Measurements from ENCODE around the gene CLEC4G. TPM values are rescaled to one million over a fixed set of nuclear protein-coding genes. Genes with fewer than 3 reads are reported as not detected.

CLEC4G gene
- polyA plus RNA-seq, 4 donors = 0.31 TPM; not detected in 3

DNA sequence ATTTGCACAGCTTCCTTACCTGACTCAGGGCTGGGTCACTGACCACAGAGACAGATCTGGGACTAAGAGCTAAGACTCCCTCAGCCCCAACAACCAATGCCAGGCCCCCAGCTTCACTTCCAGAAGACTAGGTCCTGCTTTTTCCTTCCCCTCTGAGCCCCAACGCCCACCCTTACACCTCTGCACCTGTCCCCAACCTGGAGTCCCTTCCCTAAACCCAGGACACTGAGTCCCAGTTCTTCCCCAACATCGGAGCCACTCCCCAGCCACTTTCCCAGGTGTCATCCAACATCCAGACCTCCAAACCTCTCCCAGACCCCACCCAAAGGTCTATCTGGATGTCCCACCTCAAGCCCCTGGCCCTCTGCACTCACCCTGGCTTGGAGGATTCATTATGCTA, 32.9 kb downstream of the CLEC4G start:
- DNase-seq (ENCODE audit: low read depth in 4 of 4, low spot score in 3 of 4) = no peak

DNA sequence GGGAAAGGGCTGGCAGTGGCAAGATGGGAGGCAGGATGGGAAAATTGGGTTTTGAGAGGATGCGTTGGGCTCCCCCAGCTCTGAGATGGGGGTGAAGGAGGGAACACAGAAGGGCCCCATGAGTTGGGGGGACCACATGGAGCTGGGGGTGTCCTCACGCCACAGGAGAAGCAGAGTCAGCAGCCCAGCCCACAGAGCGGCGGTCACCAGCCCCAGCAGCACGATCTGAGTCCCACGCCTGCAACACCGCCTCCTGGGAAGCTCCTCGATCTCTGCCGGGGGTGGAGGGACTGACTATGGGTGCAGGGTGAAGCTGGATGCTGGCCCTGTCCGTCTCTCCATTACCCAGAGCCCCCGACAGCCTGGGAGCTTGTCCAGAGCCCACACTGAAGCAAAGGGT, 33.3 kb downstream of the CLEC4G start:
- DNase-seq (ENCODE audit: low read depth in 4 of 4, low spot score in 3 of 4) = no peak

DNA sequence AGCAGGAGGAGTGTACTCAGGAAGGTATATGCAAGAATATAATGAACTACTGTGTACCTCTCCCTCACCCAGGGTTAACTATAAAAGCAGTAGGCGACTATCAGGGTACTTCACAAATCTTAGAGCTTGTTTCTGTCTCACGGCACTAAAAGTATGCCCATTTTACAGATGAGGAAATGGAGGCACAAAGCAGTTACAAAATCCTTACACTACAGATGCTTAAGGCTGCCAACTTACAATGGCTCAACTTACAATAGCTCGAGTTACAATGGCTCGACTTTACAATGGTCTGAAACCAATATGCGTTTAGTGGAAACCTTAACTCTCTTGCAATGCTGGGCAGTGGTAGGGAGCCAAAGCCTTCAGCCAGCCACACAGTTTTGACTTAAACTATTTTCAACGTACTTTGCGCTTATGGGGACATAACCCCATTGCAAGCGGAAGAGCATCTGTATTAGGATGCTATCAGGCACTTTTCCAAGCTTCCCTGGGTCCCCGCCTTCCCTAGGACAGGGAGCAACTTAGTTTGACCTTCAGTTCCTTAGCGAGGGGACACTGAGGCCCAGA, 34.1 kb downstream of the CLEC4G start:
- no peak for DNase-seq (ENCODE audit: low read depth in 4 of 4, low spot score in 3 of 4)

DNA sequence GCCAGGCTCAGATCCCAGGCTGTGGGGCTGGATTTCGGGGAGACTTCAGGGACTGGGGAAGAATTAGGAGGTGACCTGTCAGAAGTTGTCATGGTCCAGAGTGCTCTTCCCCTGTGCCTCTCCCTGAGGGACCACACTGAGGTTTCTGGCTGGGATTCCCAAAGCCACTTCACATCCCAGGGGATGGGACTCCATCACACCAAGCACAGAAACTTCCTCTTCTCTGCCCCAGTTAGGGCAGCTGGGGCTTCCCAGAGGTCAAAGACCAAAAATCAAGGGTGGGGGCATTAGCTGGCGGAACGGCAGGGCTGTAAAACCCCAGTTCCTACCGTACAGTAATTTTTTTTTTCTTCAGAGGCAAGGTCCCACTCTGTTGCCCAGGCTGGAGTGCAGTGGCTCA, 37.4 kb downstream of the CLEC4G start:
- no peak for DNase-seq (ENCODE audit: low read depth in 4 of 4, low spot score in 3 of 4)

DNA sequence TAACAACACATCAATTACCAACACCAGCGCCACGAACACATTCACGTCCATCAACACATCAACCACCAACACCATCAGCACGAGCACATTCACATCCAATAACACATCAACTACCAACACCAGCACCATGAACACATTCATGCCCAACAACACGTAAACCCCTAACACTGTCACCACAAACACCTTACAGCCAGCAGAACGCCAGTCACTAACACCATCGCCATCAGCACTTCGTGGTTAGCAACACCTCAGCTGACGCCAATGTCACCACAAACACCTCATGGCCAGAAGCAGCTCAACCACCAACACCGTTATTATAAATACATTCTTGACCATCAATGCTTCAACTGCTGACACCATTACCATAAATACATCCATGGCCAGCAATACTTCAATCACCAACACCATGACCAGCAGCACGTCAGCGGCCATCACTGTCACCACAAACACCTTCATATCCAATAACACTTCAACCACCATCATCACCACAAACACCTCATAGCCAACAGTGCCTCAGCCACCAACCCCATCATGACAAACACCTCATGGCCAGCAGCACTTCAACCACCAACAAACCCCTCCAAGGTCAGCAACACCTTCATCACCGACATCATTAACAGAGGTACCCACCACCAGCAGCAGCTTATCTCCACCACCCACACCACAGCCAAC, 39.4 kb downstream of the CLEC4G start:
- DNase-seq (ENCODE audit: low read depth in 4 of 4, low spot score in 3 of 4) = no peak

DNA sequence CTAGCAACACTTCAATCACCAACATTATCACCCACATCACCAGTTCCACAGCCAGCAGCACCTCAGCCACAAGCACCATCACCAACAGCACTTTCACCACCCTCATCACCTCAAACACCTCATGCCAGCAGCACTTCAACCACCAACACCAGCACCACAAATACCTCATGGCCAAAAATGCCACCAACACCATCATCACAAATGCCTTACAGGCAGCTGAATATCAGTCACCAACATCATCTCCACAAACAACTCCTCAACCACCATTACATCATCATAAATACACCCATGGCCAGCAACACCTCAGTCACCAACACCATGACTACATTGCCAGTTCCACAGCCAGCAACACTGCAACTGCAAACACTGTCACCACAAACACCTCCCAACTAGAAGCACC, 40.4 kb downstream of the CLEC4G start:
- DNase-seq (ENCODE audit: low read depth in 4 of 4, low spot score in 3 of 4) = no peak

DNA sequence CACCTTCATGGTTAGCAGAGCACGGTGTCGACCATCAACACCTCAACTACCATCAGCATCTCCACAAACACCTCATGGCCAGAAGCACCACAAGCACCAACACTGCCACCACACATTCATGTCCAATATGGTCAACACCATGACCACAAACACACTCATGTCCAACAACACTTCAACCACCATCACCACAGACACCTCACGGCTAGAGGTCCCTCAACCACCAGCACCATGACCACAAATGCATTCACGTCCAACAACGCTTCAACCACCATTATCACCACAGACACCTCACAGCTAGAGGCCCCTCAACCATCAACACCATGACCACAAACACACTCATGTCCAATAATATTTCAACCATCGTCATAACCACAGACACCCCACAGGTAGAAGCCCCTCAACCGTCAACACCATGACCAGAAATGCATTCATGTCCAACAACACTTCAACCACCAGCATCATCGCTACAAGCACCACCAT, 41.1 kb downstream of the CLEC4G start:
- no peak for DNase-seq (ENCODE audit: low read depth in 4 of 4, low spot score in 3 of 4)

DNA sequence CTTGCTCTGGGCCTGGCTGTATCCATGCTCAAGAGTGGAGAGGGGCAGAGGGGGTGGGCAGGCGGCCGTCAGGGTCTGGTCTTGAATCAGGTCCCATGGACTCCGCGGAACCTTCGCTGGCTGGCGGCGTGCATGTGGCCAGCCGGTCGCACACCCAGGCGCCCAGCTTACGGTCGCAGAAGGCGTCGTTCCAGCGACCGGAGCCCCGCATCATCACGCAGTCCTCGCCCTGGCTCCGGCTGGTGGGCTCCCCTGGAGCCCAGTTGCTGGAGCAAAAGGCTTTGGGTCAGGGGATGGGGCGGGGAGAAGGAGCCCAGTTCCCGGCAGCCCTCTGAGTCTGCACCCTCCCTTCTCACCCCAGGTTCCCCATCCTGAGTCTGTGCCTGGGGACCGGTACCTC, 42.7 kb downstream of the CLEC4G start:
- DNase-seq (ENCODE audit: low read depth in 4 of 4, low spot score in 3 of 4) = no peak

DNA sequence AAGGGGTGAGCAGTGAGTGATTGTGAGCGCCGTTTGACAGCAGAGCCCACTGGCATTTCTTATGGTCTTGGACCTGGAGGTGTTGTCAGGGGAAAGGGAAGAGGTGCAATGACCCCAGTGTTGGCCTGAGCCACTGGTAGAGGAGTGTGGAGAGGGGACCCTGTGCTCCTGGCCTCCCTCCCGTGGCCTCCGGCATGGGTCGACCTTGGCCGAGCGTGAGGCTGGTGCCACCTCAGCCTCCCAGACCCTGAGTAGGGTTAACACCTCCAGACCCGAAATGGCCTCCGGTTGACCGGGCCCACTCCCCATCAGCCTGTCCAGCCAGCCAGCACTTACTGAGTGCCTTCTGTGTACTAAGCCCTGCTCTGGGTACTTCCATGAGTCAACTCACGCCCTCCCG, 44.7 kb downstream of the CLEC4G start:
- DNase-seq (ENCODE audit: low read depth in 4 of 4, low spot score in 3 of 4) = no peak

DNA sequence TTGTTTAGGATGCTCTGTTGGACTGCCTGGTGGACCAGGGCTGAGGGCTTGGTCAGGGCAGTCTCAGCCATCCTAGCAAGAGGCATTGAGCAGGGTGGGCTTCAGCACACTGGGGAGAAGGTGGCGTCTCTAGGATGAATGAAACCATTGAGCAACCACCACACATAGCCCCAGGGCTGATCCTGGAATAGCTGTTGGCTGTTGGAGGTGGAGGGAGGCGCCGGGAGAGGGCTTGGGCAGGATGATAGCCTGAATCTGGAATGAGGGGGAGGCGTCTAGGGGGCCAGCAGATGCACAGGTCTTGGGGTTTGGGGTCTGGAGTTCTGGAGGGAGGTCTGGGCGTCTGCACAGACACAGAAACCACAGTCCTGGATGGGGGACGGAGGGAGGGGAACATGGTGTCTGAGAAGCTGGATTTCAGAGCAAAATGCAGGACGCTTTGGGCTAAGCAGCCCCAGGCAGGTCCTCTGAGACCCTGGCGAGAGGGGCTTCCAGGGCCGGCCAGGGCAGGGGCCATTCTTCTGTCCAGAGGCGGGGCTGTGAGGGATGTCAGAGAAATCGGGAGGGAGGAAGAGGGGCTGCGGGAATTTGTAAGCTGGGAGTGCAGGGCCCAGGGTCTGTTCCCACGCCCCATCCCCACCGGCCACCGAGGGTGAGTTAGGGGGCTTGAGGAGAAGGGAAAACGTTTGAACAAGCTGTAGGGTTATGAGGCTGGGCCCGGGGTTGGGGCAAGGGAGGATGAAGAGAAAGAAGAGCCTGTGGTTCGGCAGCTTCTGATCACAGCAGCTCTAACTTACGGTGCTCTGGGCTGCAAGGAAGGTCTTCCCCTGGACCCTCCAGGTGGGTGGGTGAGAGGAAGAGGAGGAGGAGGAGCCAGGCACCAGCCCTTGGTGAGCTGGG, 46.1 kb downstream of the CLEC4G start:
- DNase-seq (ENCODE audit: low read depth in 4 of 4, low spot score in 3 of 4) = no peak

DNA sequence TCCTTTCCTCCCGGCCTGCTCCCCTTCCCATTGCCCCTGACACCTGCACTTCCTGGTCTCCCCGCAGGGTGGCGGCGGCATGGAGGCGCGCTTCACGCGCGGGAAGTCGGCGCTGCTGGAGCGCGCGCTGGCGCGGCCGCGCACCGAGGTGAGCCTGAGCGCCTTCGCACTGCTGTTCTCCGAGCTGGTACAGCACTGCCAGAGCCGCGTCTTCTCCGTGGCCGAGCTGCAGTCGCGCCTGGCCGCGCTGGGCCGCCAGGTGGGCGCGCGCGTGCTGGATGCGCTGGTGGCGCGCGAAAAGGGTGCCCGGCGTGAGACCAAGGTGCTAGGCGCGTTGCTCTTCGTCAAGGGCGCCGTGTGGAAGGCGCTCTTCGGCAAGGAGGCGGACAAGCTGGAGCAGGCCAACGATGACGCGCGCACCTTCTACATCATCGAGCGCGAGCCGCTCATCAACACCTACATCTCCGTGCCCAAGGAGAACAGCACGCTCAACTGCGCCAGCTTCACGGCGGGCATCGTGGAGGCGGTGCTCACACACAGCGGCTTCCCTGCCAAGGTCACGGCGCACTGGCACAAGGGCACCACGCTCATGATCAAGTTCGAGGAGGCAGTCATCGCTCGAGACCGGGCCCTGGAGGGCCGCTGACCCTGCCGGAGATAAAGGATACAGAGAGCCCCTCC, 49.6 kb downstream of the CLEC4G start:
- DNase-seq (ENCODE audit: low read depth in 4 of 4, low spot score in 3 of 4) = no peak

DNA sequence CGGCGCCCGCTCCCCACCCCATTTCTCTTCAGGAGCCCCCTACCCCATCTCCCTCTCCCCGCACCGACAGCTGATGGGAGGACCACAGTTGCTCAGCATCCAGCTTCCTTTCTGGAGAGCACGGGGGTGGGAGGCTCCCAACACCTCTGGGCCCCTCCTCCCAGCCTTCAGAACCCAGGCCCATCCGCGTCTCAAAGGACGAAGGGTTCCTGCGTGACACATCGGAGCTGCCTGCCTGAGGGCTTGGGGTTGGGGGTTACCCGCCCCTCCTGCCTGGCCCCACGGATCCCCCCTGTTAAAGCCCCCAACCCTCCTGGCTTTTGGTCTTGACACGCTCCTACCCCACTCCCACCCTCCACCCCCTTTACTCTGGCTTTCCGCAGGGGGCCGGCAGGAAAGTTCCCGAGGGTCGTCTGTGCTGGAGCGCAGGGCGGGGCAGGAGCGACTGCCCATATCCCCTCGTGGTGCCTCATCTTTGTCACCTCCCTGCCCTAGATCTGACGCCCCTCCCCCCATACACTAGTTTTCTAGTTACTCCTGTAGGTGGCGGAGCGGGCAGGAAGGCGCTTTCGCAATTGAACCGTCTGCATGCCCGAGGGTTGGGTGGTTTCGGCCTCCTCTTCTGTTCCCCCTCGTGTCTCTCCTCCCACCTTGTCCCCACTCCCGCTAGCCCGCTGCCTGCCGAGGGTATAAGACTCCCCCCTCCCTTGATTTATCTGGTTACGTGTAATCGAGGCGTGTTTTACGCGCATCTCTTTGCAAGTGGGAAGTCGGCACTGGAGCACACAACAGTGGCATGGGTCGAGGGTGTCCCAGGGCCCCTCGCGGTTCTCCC, 50.4 kb downstream of the CLEC4G start:
- peak; percentile 57 to 67 (median 61) for DNase-seq (ENCODE audit: low read depth in 4 of 4, low spot score in 3 of 4)

DNA sequence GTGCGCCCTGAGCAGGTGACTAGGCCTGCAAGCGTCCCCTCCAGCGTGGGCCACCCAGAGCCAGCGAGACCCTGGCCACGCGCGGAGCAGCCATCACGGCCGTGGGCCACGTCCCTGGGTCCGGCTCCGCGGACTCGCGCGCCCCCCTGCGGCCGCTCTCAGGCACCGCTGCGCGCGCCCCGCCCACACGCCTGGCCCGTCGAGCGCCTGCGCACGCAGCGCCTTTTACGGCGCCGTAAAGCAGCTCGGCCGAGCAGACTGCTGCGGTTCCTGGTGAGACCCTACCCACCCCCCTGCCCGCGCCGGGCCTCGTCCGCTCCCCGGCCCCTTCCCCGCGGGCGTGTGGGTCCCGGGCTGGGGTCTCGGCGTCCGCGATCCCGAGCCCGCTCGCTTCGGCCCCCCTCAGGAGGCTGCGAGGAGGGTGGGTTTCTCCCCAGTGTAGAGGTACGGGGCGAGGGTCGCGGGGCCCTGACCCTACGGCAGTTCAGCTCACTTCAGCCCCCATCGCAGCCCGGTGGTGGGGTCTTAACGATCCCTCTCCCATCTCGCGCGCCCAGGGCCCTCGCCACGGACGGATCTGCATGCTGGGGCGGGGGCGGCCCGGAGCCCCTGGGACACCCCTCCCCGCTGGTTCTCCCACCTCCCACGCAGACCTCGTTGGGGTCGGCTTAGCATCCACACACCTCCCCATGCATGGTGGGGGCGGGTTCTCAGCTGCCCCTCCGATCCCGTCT, 51.1 kb downstream of the CLEC4G start, which contains the start of gene TRAPPC5:
Gene TRAPPC5, plus strand, starts transcription at position 228 of the 734 bp plus-strand sequence. CDS start 1,421 bp downstream, outside the sequence.
- peak; percentile 62 to 82 (median 77) for DNase-seq (ENCODE audit: low read depth in 4 of 4, low spot score in 3 of 4)

DNA sequence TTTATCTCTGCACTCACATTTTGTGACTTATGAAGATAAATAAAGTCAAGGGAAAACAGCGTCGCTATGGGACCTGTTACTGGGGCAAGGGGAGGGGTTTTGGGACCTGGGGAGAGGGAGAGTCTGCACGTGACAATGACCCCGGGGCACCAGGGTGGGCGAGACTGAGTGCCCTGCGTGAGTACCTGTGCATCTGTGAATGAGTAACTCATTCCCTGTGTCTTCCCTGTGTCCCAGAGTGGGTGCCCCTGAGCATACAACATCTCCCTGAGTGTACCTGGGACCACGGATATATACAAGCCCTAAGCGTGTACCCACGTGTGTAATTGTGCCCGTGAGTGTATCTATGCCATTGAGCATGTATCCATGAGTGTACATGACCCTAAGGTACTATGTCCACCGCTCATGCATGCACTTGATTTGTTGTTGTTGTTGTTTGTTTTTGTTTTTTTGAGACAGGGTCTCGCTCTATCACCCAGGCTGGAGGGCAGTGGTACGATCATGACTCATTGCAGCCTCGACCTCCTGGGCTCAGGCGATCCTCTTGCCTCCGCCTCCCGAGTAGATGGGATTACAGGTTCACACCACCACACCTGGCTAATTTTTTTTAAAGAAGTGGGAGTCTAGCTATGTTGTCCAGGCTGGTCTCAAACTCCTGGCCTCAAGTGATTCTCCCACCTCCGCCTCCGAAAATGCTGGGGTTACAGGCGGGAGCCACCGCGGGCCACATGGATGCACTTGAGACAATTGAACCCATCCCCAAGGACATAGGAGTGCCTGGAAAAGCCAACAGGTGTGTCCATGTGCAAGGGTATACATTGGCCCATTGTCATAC, 51.9 kb downstream of the CLEC4G start:
- no peak for DNase-seq (ENCODE audit: low read depth in 4 of 4, low spot score in 3 of 4)

DNA sequence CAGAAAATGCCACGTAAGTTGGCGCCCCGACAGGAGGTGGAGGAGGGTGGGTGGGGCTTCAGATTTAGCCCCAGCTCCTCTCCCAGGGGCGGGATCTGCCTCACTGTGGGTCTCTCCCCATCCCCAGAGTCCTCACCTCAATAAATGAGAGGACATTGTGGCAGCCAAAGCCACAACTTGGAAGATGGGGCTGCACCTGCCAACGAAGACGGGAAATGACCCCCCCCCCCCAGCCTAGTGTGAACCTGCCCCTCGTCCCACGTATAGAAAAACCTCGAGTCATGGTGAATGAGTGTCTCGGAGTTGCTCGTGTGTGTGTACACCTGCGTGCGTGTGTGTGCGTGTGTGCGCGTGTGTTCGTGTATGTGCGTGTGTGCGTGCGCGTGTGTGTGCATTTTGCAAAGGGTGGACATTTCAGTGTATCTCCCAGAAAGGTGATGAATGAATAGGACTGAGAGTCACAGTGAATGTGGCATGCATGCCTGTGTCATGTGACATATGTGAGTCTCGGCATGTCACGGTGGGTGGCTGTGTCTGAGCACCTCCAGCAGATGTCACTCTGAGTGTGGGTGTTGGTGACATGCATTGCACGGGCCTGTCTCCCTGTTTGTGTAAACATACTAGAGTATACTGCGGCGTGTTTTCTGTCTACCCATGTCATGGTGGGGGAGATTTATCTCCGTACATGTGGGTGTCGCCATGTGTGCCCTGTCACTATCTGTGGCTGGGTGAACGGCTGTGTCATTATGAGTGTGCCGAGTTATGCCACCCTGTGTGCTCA, 52.7 kb downstream of the CLEC4G start:
- no peak for DNase-seq (ENCODE audit: low read depth in 4 of 4, low spot score in 3 of 4)

All from left renal pelvis (tissue), 4 donors.